ENCODE data around the gene ENDOV.

Gene ENDOV

GRCh38 chr17:80477647-80478478, 62.9 kb downstream of the ENDOV start:
- Histone ChIP-seq H3K36me3 (ENCODE audit: insufficient read depth, low read length) (no peaks in the 10 kb centered on the region), H3K9ac (ENCODE audit: low read depth, low read length) (no peak overlapping the region), H3K4me1 (ENCODE audit: insufficient read depth, low read length) (peaks cover 8% of the 10 kb centered on the region), H3K9me3 (ENCODE audit: insufficient read depth, low read length, severe bottlenecking) (no peaks in the 10 kb centered on the region), H4K20me1 (ENCODE audit: insufficient read depth, low read length) (no peaks in the 10 kb centered on the region), H3K4me2 (ENCODE audit: insufficient read depth, low read length) (no peak overlapping the region), H3K27ac (ENCODE audit: low read length) (no peak overlapping the region), H3K4me3 (ENCODE audit: low read depth in 1 of 2, low read length in 2 of 2) (no peak overlapping the region), H3K27me3 (ENCODE audit: insufficient read depth, low read length, poor library complexity) (no peaks in the 10 kb centered on the region), H3K79me2 (ENCODE audit: insufficient read depth, low read length) (no peaks in the 10 kb centered on the region), H2AFZ (ENCODE audit: low read depth, low read length) (no peak overlapping the region)
- DNase-seq (no peak), ATAC-seq (ENCODE audit: insufficient read depth, low read depth) (no peak)
- TF ChIP-seq EZH2 (IDR thresholded peaks at IDR 0.05; ENCODE audit: borderline replicate concordance, low read depth, low read length, severe bottlenecking) (no peak), CTCF (IDR thresholded peaks at IDR 0.05; ENCODE audit: borderline replicate concordance, extremely low read depth, low read length, poor library complexity, severe bottlenecking) (no peak)

- H3K4me1 ChIP-seq (ENCODE audit: insufficient read depth, low read length), result peaks cover 8% of the 10 kb centered on the region
- H3K4me3 ChIP-seq (ENCODE audit: low read depth in 1 of 2, low read length in 2 of 2), result no peak overlapping the region
- H3K4me2 ChIP-seq (ENCODE audit: insufficient read depth, low read length), result no peak overlapping the region
- no peak overlapping the region for H2AFZ ChIP-seq (ENCODE audit: low read depth, low read length)
- no peak for ATAC-seq (ENCODE audit: insufficient read depth, low read depth)
- no peaks in the 10 kb centered on the region for H3K79me2 ChIP-seq (ENCODE audit: insufficient read depth, low read length)
- TF ChIP-seq CTCF (IDR thresholded peaks at IDR 0.05; ENCODE audit: borderline replicate concordance, extremely low read depth, low read length, poor library complexity, severe bottlenecking), result no peak
- TF ChIP-seq EZH2 (IDR thresholded peaks at IDR 0.05; ENCODE audit: borderline replicate concordance, low read depth, low read length, severe bottlenecking), result no peak
- H3K27ac ChIP-seq (ENCODE audit: low read length), result no peak overlapping the region
- H4K20me1 ChIP-seq (ENCODE audit: insufficient read depth, low read length), result no peaks in the 10 kb centered on the region
- no peaks in the 10 kb centered on the region for H3K27me3 ChIP-seq (ENCODE audit: insufficient read depth, low read length, poor library complexity)
- H3K36me3 ChIP-seq (ENCODE audit: insufficient read depth, low read length), result no peaks in the 10 kb centered on the region
- no peaks in the 10 kb centered on the region for H3K9me3 ChIP-seq (ENCODE audit: insufficient read depth, low read length, severe bottlenecking)
- no peak overlapping the region for H3K9ac ChIP-seq (ENCODE audit: low read depth, low read length)
- DNase-seq, result no peak
Observed at GRCh38 chr17:80478487-80479245, 63.7 kb downstream of the ENDOV start.

- H3K27me3 ChIP-seq (ENCODE audit: insufficient read depth, low read length, poor library complexity), result no peaks in the 10 kb centered on the region
- no peak overlapping the region for H2AFZ ChIP-seq (ENCODE audit: low read depth, low read length)
- H3K4me3 ChIP-seq (ENCODE audit: low read depth in 1 of 2, low read length in 2 of 2), result no peak overlapping the region
- no peak overlapping the region for H3K9ac ChIP-seq (ENCODE audit: low read depth, low read length)
- TF ChIP-seq EZH2 (IDR thresholded peaks at IDR 0.05; ENCODE audit: borderline replicate concordance, low read depth, low read length, severe bottlenecking) (no peak), CTCF (IDR thresholded peaks at IDR 0.05; ENCODE audit: borderline replicate concordance, extremely low read depth, low read length, poor library complexity, severe bottlenecking) (no peak)
- no peaks in the 10 kb centered on the region for H4K20me1 ChIP-seq (ENCODE audit: insufficient read depth, low read length)
- no peak overlapping the region for H3K4me2 ChIP-seq (ENCODE audit: insufficient read depth, low read length)
- no peaks in the 10 kb centered on the region for H3K36me3 ChIP-seq (ENCODE audit: insufficient read depth, low read length)
- no peak overlapping the region for H3K27ac ChIP-seq (ENCODE audit: low read length)
- no peak for DNase-seq
- H3K9me3 ChIP-seq (ENCODE audit: insufficient read depth, low read length, severe bottlenecking), result no peaks in the 10 kb centered on the region
- peaks cover 8% of the 10 kb centered on the region for H3K4me1 ChIP-seq (ENCODE audit: insufficient read depth, low read length)
- H3K79me2 ChIP-seq (ENCODE audit: insufficient read depth, low read length), result no peaks in the 10 kb centered on the region
- ATAC-seq (ENCODE audit: insufficient read depth, low read depth), result no peak
Observed at GRCh38 chr17:80479246-80479566, 64.2 kb downstream of the ENDOV start.

All from DND-41 (cell line).